ENCODE results near the gene DYNLRB2. TPM values are rescaled to one million over a fixed set of nuclear protein-coding genes. Genes with fewer than 3 reads are reported as not detected.

DYNLRB2 gene
- not detected for total RNA-seq

- H3K27me3 Mint-ChIP-seq: peaks cover 12% of the 10 kb centered on the region
- DNase-seq (peak; percentile 96), ATAC-seq (ENCODE audit: low read depth) (peak; percentile 96)
- H3K36me3 Mint-ChIP-seq: peaks cover 6% of the 10 kb centered on the region
- peak within 1 kb of the TSS; percentile 95 for H3K27ac Mint-ChIP-seq
- POLR2A ChIA-PET: interaction anchor here (0.6 to 1.3 kb wide), 2 partner anchors 14 to 50 kb away, joined by 3 read pairs; no protein-coding TSS in a partner anchor
- H3K4me3 Mint-ChIP-seq: peak within 1 kb of the TSS; percentile 94
- H3K9me3 Mint-ChIP-seq: no peaks in the 10 kb centered on the region
- peaks cover 16% of the 10 kb centered on the region for H3K4me1 Mint-ChIP-seq
These were observed at the start of gene DYNLRB2 for GRCh38 chr16:80540516-80541305. Gene DYNLRB2, plus strand, starts transcription at chr16:80540993. Its CDS starts 84 bp downstream, at chr16:80541077.

- no peaks in the 10 kb centered on the region for H3K27me3 Mint-ChIP-seq
- POLR2A ChIA-PET: no interaction called here
- no peaks in the 10 kb centered on the region for H3K4me1 Mint-ChIP-seq
- no peaks in the 10 kb centered on the region for H3K36me3 Mint-ChIP-seq
- no peak overlapping the region for H3K27ac Mint-ChIP-seq
- DNase-seq: no peak
- no peak overlapping the region for H3K4me3 Mint-ChIP-seq
- ATAC-seq (ENCODE audit: low read depth): no peak
- peaks cover 3% of the 10 kb centered on the region for H3K9me3 Mint-ChIP-seq
These were observed 40.5 kb upstream of the DYNLRB2 start for GRCh38 chr16:80500116-80500859.

GRCh38 chr16:80500961-80501525, 39.8 kb upstream of the DYNLRB2 start:
- Mint-ChIP-seq H3K36me3 (no peaks in the 10 kb centered on the region), H3K4me1 (no peaks in the 10 kb centered on the region), H3K9me3 (peaks cover 3% of the 10 kb centered on the region), H3K4me3 (no peak overlapping the region), H3K27ac (no peak overlapping the region), H3K27me3 (no peaks in the 10 kb centered on the region)
- POLR2A ChIA-PET: interaction anchor here (0.6 kb wide), 1 partner anchor 128 kb away, joined by 4 read pairs; no protein-coding TSS in a partner anchor
- DNase-seq (no peak), ATAC-seq (ENCODE audit: low read depth) (no peak)

GRCh38 chr16:80503107-80503506, 37.7 kb upstream of the DYNLRB2 start:
- H3K4me1 Mint-ChIP-seq: no peaks in the 10 kb centered on the region
- ATAC-seq (ENCODE audit: low read depth) (no peak), DNase-seq (no peak)
- no peaks in the 10 kb centered on the region for H3K36me3 Mint-ChIP-seq
- POLR2A ChIA-PET: no interaction called here
- peaks cover 3% of the 10 kb centered on the region for H3K9me3 Mint-ChIP-seq
- no peak overlapping the region for H3K27ac Mint-ChIP-seq
- no peak overlapping the region for H3K4me3 Mint-ChIP-seq
- no peaks in the 10 kb centered on the region for H3K27me3 Mint-ChIP-seq

- no peaks in the 10 kb centered on the region for H3K36me3 Mint-ChIP-seq
- ATAC-seq (ENCODE audit: low read depth): no peak
- H3K27me3 Mint-ChIP-seq: peaks cover 13% of the 10 kb centered on the region
- H3K4me3 Mint-ChIP-seq: no peak overlapping the region
- no peak for DNase-seq
- POLR2A ChIA-PET: no interaction called here
- H3K27ac Mint-ChIP-seq: no peak overlapping the region
- no peaks in the 10 kb centered on the region for H3K9me3 Mint-ChIP-seq
- H3K4me1 Mint-ChIP-seq: peaks cover 2% of the 10 kb centered on the region
These were observed 33.3 kb upstream of the DYNLRB2 start for GRCh38 chr16:80507538-80507937.

GRCh38 chr16:80509872-80510271, 30.9 kb upstream of the DYNLRB2 start:
- peaks cover 2% of the 10 kb centered on the region for H3K4me1 Mint-ChIP-seq
- DNase-seq: no peak
- H3K36me3 Mint-ChIP-seq: no peaks in the 10 kb centered on the region
- POLR2A ChIA-PET: no interaction called here
- peaks cover 13% of the 10 kb centered on the region for H3K27me3 Mint-ChIP-seq
- no peaks in the 10 kb centered on the region for H3K9me3 Mint-ChIP-seq
- H3K4me3 Mint-ChIP-seq: no peak overlapping the region
- no peak for ATAC-seq (ENCODE audit: low read depth)
- no peak overlapping the region for H3K27ac Mint-ChIP-seq

GRCh38 chr16:80511824-80512592, 28.8 kb upstream of the DYNLRB2 start:
- no peaks in the 10 kb centered on the region for H3K36me3 Mint-ChIP-seq
- no peaks in the 10 kb centered on the region for H3K9me3 Mint-ChIP-seq
- no peak overlapping the region for H3K4me3 Mint-ChIP-seq
- peaks cover 13% of the 10 kb centered on the region for H3K27me3 Mint-ChIP-seq
- H3K27ac Mint-ChIP-seq: no peak overlapping the region
- ATAC-seq (ENCODE audit: low read depth) (no peak), DNase-seq (no peak)
- POLR2A ChIA-PET: no interaction called here
- H3K4me1 Mint-ChIP-seq: peaks cover 2% of the 10 kb centered on the region

- DNase-seq (no peak), ATAC-seq (ENCODE audit: low read depth) (no peak)
- H3K36me3 Mint-ChIP-seq: no peaks in the 10 kb centered on the region
- H3K4me3 Mint-ChIP-seq: no peak overlapping the region
- peaks cover 2% of the 10 kb centered on the region for H3K4me1 Mint-ChIP-seq
- no peaks in the 10 kb centered on the region for H3K9me3 Mint-ChIP-seq
- POLR2A ChIA-PET: no interaction called here
- H3K27me3 Mint-ChIP-seq: peaks cover 13% of the 10 kb centered on the region
- H3K27ac Mint-ChIP-seq: no peak overlapping the region
These were observed 28.3 kb upstream of the DYNLRB2 start for GRCh38 chr16:80512593-80512853.

GRCh38 chr16:80515374-80515773, 25.4 kb upstream of the DYNLRB2 start:
- Mint-ChIP-seq H3K9me3 (no peaks in the 10 kb centered on the region), H3K27me3 (peaks cover 2% of the 10 kb centered on the region), H3K4me3 (no peak overlapping the region), H3K4me1 (peaks cover 15% of the 10 kb centered on the region), H3K36me3 (no peaks in the 10 kb centered on the region), H3K27ac (no peak overlapping the region)
- DNase-seq (no peak), ATAC-seq (ENCODE audit: low read depth) (no peak)
- POLR2A ChIA-PET: no interaction called here

- H3K4me3 Mint-ChIP-seq: no peak overlapping the region
- peaks cover 2% of the 10 kb centered on the region for H3K27me3 Mint-ChIP-seq
- DNase-seq (no peak), ATAC-seq (ENCODE audit: low read depth) (no peak)
- POLR2A ChIA-PET: no interaction called here
- H3K4me1 Mint-ChIP-seq: peaks cover 15% of the 10 kb centered on the region
- no peak overlapping the region for H3K27ac Mint-ChIP-seq
- no peaks in the 10 kb centered on the region for H3K36me3 Mint-ChIP-seq
- no peaks in the 10 kb centered on the region for H3K9me3 Mint-ChIP-seq
These were observed 22.9 kb upstream of the DYNLRB2 start for GRCh38 chr16:80517846-80518245.

- no peak overlapping the region for H3K4me3 Mint-ChIP-seq
These were observed 22.4 kb upstream of the DYNLRB2 start for GRCh38 chr16:80518436-80518835.

GRCh38 chr16:80519189-80519588, 21.6 kb upstream of the DYNLRB2 start:
- DNase-seq: no peak
- H3K4me3 Mint-ChIP-seq: peak overlapping the region; percentile 20
- no peak overlapping the region for H3K27ac Mint-ChIP-seq
- peaks cover 2% of the 10 kb centered on the region for H3K27me3 Mint-ChIP-seq
- H3K36me3 Mint-ChIP-seq: no peaks in the 10 kb centered on the region
- ATAC-seq (ENCODE audit: low read depth): no peak
- no peaks in the 10 kb centered on the region for H3K9me3 Mint-ChIP-seq
- peaks cover 15% of the 10 kb centered on the region for H3K4me1 Mint-ChIP-seq
- POLR2A ChIA-PET: no interaction called here

More at GRCh38 chr16:80518436-80518835, 22.4 kb upstream of the DYNLRB2 start:
- no peak for DNase-seq
- H3K36me3 Mint-ChIP-seq: no peaks in the 10 kb centered on the region
- POLR2A ChIA-PET: no interaction called here
- ATAC-seq (ENCODE audit: low read depth): peak; percentile 52
- peaks cover 15% of the 10 kb centered on the region for H3K4me1 Mint-ChIP-seq
- H3K27ac Mint-ChIP-seq: no peak overlapping the region
- no peaks in the 10 kb centered on the region for H3K9me3 Mint-ChIP-seq
- peaks cover 2% of the 10 kb centered on the region for H3K27me3 Mint-ChIP-seq

- peaks cover 4% of the 10 kb centered on the region for H3K4me1 Mint-ChIP-seq
- H3K27ac Mint-ChIP-seq: no peak overlapping the region
- POLR2A ChIA-PET: no interaction called here
- ATAC-seq (ENCODE audit: low read depth) (no peak), DNase-seq (no peak)
- no peaks in the 10 kb centered on the region for H3K9me3 Mint-ChIP-seq
- no peak overlapping the region for H3K4me3 Mint-ChIP-seq
- H3K36me3 Mint-ChIP-seq: no peaks in the 10 kb centered on the region
- H3K27me3 Mint-ChIP-seq: peaks cover 27% of the 10 kb centered on the region
These were observed 15.4 kb upstream of the DYNLRB2 start for GRCh38 chr16:80525420-80525819.

Measured in activated naive CD8-positive, alpha-beta T cell treated with anti-CD3 and anti-CD28 coated beads, Interleukin-2, amount 10 ng/mL, durations not matched to agents 7 days and 5 days (primary cell).